T-helper 2 cell treated with Interferon-gamma antibody and Interleukin-4, amounts not matched to agents 5 μg/mL and 100 μg/mL, for 36 hours (primary cell): Measurements from ENCODE around the gene GNG2.

Source experiments
- DNase-seq: peaks from one replicate; pipeline ENCODE4 v3.0.0; 2021; ENCODE audit warnings: low spot score
- H3K27ac Mint-ChIP-seq: one replicate; pipeline ENCODE4 v1.8.0; 2021; ENCODE audit warnings: mild to moderate bottlenecking, mixed read lengths
- H3K27me3 Mint-ChIP-seq: one replicate; pipeline ENCODE4 v1.8.0; 2021; ENCODE audit warnings: low read depth, mixed read lengths
- H3K36me3 Mint-ChIP-seq: one replicate; pipeline ENCODE4 v1.8.0; 2021; ENCODE audit warnings: low read depth, mixed read lengths
- H3K4me1 Mint-ChIP-seq: one replicate; pipeline ENCODE4 v1.8.0; 2021; ENCODE audit warnings: low read depth, mixed read lengths
- H3K4me3 Mint-ChIP-seq: one replicate; pipeline ENCODE4 v1.8.0; 2022; ENCODE audit warnings: mild to moderate bottlenecking, moderate library complexity, mixed read lengths
- H3K9me3 Mint-ChIP-seq: one replicate; pipeline ENCODE4 v1.8.0; 2021; ENCODE audit warnings: mixed read lengths

GNG2 gene

DNA sequence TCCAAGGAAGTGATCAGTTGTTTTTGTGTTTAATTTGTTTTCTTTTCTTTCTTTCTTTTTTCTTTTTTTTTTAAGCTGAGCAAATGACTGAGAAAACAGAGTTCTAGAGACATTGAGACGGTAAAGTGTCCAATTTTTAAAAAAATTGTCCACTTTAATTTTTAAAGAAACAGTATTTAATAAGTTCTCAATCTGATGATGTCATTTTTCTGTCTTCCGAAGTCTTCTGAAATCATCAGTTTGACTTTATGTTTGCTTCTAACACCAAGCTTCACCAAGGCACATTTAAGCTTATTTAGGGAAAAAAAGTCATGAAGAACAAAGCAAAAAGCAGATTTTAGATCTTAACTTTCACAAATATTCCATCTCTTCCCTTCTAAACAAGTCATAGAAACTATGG is 65.6 kb downstream of the GNG2 start:
- Mint-ChIP-seq H3K27ac (no peak overlapping the region), H3K9me3 (no peaks in the 10 kb centered on the region), H3K36me3 (peaks cover 31% of the 10 kb centered on the region), H3K27me3 (no peaks in the 10 kb centered on the region), H3K4me3 (no peak overlapping the region), H3K4me1 (peaks cover 34% of the 10 kb centered on the region)
- no peak for DNase-seq

DNA sequence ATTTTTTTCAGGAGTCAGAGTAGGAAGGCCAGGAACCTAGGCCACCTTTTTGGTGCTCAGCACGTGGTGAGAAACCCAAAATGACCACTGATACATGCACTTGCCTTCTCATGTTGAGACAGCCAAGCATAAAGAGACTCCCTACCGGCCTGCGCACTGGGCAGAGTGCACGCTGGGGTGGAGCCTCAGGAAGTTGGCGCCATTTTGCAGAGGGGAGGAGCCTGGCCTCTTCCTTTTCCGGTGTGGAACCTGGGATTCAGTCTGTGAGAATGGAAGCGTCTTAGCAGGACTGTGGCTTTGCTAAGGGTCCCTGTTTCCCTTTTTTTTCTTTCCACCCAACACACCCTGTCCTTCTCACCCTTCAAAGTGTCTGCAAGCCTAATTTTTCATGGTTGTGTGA is 66.0 kb downstream of the GNG2 start:
- H3K27me3 Mint-ChIP-seq = no peaks in the 10 kb centered on the region
- no peak overlapping the region for H3K4me3 Mint-ChIP-seq
- DNase-seq = no peak
- H3K9me3 Mint-ChIP-seq = no peaks in the 10 kb centered on the region
- no peak overlapping the region for H3K27ac Mint-ChIP-seq
- H3K4me1 Mint-ChIP-seq = peaks cover 39% of the 10 kb centered on the region
- H3K36me3 Mint-ChIP-seq = peaks cover 36% of the 10 kb centered on the region

GRCh38 chr14:51928568-51928967 is 68.2 kb downstream of the GNG2 start:
- H3K36me3 Mint-ChIP-seq = peaks cover 37% of the 10 kb centered on the region
- no peak overlapping the region for H3K4me3 Mint-ChIP-seq
- no peak overlapping the region for H3K27ac Mint-ChIP-seq
- no peaks in the 10 kb centered on the region for H3K27me3 Mint-ChIP-seq
- peaks cover 41% of the 10 kb centered on the region for H3K4me1 Mint-ChIP-seq
- DNase-seq = no peak
- no peaks in the 10 kb centered on the region for H3K9me3 Mint-ChIP-seq

GRCh38 chr14:51929166-51929565 is 68.8 kb downstream of the GNG2 start:
- Mint-ChIP-seq H3K4me1 (peaks cover 40% of the 10 kb centered on the region), H3K4me3 (no peak overlapping the region), H3K27me3 (no peaks in the 10 kb centered on the region), H3K27ac (no peak overlapping the region), H3K36me3 (peaks cover 40% of the 10 kb centered on the region), H3K9me3 (no peaks in the 10 kb centered on the region)
- DNase-seq = no peak

DNA sequence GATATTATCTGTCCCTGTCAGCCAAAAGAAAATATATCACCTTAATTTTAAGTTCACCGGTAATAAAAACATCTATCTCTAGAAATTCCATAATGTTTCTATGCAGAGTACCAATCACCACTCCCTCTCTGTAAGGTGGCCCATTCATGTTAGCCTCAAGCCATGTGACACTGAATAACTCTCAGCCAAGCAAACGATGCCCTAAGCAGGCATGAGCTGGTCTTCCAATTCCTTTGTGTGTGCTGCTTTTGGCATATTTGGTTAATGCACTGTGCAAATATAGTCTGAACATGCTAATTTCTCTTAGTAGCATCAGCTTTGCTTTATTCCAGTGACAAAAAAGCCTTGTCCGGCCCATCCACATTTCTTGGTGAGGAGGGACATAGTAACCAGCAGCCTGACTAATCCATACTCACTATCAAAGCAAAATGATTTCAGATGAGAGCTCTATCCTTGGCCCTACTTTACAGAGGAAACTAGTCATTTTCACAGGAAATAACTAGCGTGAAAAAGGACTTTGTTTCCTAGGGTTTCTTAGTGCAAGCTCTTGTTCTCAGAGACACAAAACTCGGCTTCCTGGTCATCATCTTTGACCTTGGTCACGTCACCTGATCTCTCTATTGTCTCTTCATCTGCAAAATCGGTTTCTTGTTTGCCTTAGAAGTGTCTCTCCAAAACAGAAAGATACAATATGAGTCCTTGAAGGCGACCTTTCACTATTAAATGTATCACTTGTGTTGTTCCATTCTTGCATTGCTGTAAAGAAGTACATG is 69.7 kb downstream of the GNG2 start:
- no peak for DNase-seq
- H3K36me3 Mint-ChIP-seq = peaks cover 37% of the 10 kb centered on the region
- peaks cover 38% of the 10 kb centered on the region for H3K4me1 Mint-ChIP-seq
- H3K9me3 Mint-ChIP-seq = no peaks in the 10 kb centered on the region
- no peaks in the 10 kb centered on the region for H3K27me3 Mint-ChIP-seq
- H3K4me3 Mint-ChIP-seq = no peak overlapping the region
- peak overlapping the region; percentile 72 for H3K27ac Mint-ChIP-seq

- Mint-ChIP-seq H3K27ac (peak overlapping the region; percentile 72), H3K4me3 (no peak overlapping the region), H3K4me1 (peaks cover 36% of the 10 kb centered on the region), H3K9me3 (no peaks in the 10 kb centered on the region), H3K36me3 (peaks cover 37% of the 10 kb centered on the region), H3K27me3 (no peaks in the 10 kb centered on the region)
- no peak for DNase-seq
Measured at GRCh38 chr14:51931308-51931707, 70.9 kb downstream of the GNG2 start.

DNA sequence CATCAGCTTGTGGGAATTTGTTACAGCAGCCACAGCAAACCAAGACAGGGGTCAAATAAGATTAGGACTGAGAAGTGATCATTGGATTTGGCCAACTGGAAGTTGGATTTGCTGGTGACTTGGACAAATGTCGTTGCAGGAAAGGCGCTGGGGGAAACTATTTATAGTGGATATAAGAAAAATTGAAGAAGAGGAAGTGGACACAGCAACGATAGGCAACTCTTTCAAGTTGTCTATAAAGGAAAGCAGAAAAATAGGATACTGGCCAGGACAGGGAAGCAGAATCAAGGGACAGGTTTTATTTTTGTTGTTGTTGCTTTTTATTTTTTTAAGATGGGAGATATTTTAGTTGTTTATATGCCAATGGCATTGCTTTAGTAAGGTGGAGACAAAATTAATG is 72.8 kb downstream of the GNG2 start:
- Mint-ChIP-seq H3K27ac (no peak overlapping the region), H3K4me1 (peaks cover 29% of the 10 kb centered on the region), H3K36me3 (peaks cover 32% of the 10 kb centered on the region), H3K27me3 (no peaks in the 10 kb centered on the region), H3K4me3 (no peak overlapping the region), H3K9me3 (no peaks in the 10 kb centered on the region)
- no peak for DNase-seq

DNA sequence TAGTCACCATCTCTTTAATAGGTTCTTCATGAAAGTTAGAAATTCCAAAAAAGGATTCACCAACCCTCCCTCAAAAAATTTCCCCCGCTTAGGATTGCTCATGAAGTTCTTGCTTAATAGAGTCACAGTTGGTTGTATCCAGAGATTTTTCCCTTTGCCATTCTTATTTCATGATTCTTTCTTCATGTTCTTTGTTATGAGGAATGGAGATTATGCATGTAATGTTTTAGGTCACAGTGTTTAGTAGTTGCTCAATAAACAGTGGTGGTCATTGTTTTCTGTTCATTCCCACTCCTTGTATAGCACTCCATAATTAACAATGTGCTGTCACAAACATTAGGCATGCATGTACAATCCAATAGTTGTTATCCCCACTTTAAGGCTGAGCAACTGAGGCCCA is 77.7 kb downstream of the GNG2 start:
- no peak for DNase-seq
- H3K27me3 Mint-ChIP-seq = no peaks in the 10 kb centered on the region
- no peak overlapping the region for H3K4me3 Mint-ChIP-seq
- H3K4me1 Mint-ChIP-seq = peaks cover 3% of the 10 kb centered on the region
- H3K27ac Mint-ChIP-seq = no peak overlapping the region
- no peaks in the 10 kb centered on the region for H3K9me3 Mint-ChIP-seq
- peaks cover 33% of the 10 kb centered on the region for H3K36me3 Mint-ChIP-seq

- no peaks in the 10 kb centered on the region for H3K9me3 Mint-ChIP-seq
- no peaks in the 10 kb centered on the region for H3K4me1 Mint-ChIP-seq
- H3K4me3 Mint-ChIP-seq = no peak overlapping the region
- H3K36me3 Mint-ChIP-seq = peaks cover 32% of the 10 kb centered on the region
- no peaks in the 10 kb centered on the region for H3K27me3 Mint-ChIP-seq
- no peak for DNase-seq
- H3K27ac Mint-ChIP-seq = no peak overlapping the region
Measured at GRCh38 chr14:51938821-51939220, 78.4 kb downstream of the GNG2 start.

DNA sequence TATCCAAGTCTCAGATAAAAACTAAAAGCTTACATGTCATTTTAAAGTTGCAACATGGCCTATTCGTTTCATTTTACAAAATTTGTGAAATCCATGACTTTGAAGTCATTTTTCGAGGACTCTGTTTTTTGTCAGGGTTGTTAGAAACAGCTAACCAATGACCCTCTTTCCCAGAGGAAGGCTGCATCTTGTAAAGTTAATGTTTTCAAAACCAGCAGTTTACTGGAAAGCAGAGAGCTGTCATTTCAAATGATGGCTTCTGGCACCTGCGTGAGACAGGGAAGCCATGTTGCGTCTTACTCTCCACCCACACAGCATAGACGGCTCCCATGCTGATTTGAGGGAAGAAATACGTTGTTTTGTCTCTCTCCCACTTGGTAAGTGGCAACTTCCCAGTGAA is 78.8 kb downstream of the GNG2 start:
- H3K27ac Mint-ChIP-seq = no peak overlapping the region
- no peak overlapping the region for H3K4me3 Mint-ChIP-seq
- H3K36me3 Mint-ChIP-seq = peaks cover 34% of the 10 kb centered on the region
- no peaks in the 10 kb centered on the region for H3K27me3 Mint-ChIP-seq
- no peaks in the 10 kb centered on the region for H3K9me3 Mint-ChIP-seq
- no peak for DNase-seq
- H3K4me1 Mint-ChIP-seq = no peaks in the 10 kb centered on the region

- Mint-ChIP-seq H3K9me3 (no peaks in the 10 kb centered on the region), H3K27me3 (no peaks in the 10 kb centered on the region), H3K4me3 (no peak overlapping the region), H3K4me1 (no peaks in the 10 kb centered on the region), H3K36me3 (peaks cover 37% of the 10 kb centered on the region), H3K27ac (no peak overlapping the region)
- no peak for DNase-seq
Measured at GRCh38 chr14:51939755-51940301, 79.4 kb downstream of the GNG2 start.

DNA sequence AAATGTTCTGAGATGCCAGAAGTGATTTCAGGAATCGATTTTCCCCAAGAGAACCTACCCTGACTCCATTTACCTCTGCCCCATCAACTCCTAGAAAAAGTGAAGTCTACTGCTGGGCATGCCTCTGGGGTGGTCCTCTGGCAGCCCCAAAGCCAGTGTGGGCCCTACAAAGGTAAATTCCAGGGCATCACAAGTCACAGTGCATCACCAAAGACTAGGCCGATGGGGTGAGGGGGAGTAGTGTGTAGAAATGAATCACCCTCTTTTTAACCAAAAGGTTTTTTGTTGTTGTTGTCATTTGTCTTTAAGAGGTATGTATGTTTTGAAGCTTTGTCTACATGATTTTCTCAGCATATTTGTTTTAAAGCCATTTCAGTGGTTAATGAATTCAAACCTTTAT is 82.6 kb downstream of the GNG2 start:
- Mint-ChIP-seq H3K27ac (no peak overlapping the region), H3K27me3 (no peaks in the 10 kb centered on the region), H3K4me1 (no peaks in the 10 kb centered on the region), H3K36me3 (peaks cover 61% of the 10 kb centered on the region), H3K9me3 (peaks cover 5% of the 10 kb centered on the region), H3K4me3 (no peak overlapping the region)
- DNase-seq = no peak

DNA sequence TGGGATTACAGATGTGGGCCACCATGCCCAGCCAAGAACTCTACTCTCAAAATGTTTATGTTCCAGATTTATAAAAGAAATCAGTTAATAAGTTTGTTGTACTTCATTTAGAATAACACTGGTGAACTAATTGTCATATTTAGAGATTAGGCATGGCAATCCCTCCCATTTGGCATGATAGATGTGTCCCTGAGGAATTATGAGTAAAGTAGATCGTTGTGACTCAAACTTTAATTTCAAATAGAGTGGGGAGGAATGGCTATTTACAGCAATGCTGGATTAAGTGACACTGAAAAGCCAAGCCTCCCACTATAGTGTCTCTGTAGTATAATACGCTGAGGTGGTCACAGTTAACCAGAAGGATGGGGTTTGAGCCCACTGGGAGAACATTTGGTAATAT is 89.6 kb downstream of the GNG2 start:
- Mint-ChIP-seq H3K9me3 (peaks cover 5% of the 10 kb centered on the region), H3K27ac (no peak overlapping the region), H3K36me3 (peaks cover 72% of the 10 kb centered on the region), H3K27me3 (no peaks in the 10 kb centered on the region), H3K4me1 (no peaks in the 10 kb centered on the region), H3K4me3 (no peak overlapping the region)
- DNase-seq = no peak

DNA sequence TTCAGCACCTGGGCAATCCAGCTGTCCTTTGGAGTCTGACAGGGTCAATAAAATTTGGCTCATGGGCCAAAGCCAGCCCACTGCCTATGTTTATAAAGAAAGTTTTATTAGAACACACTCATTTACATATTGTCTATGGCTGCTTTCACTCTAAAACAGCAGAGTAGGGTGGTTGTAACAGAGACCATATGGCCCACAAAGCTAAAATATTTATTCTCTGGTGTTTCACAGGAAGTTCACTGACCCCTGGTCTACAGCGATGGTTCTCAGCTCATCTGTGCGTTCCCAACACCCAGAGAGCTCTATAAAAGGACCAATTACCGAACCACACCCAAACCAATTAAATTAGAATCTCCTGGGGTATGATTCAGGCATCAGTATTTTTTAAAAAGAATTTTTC is 91.2 kb downstream of the GNG2 start:
- Mint-ChIP-seq H3K9me3 (no peaks in the 10 kb centered on the region), H3K4me3 (no peak overlapping the region), H3K27ac (no peak overlapping the region), H3K27me3 (no peaks in the 10 kb centered on the region), H3K36me3 (peaks cover 65% of the 10 kb centered on the region), H3K4me1 (no peaks in the 10 kb centered on the region)
- DNase-seq = no peak

DNA sequence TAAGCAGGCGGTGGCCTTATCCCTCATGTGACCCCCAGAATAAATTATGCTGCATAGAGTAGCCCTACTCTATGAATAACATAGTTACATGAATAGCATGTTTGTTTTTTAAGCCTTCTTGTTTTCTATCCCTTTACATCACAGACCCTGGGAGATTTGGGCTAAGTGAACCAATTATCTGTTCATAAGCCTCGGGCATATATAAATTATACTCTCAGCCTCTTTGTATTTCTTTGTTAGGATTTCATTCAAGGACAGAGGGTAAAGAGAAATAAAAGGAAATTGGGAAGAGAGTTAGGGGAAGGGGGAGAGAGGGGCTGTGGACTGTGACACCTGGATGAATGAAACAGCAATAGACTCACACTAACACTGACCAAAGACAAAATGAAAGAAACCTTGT is 93.6 kb downstream of the GNG2 start:
- Mint-ChIP-seq H3K9me3 (peaks cover 16% of the 10 kb centered on the region), H3K36me3 (peaks cover 76% of the 10 kb centered on the region), H3K27me3 (no peaks in the 10 kb centered on the region), H3K4me1 (peaks cover 3% of the 10 kb centered on the region), H3K27ac (no peak overlapping the region), H3K4me3 (no peak overlapping the region)
- DNase-seq = no peak
